Measurements from ENCODE around the gene SNF8. TPM values are rescaled to one million over a fixed set of nuclear protein-coding genes. Genes with fewer than 3 reads are reported as not detected.

SNF8 gene
- total and polyA plus RNA-seq, 9 of the 15 experiments (the other 6 are each of a cell fraction or from before 2014, with no cell fraction given) = 6.9 to 149 (median 117) TPM

- no peak for TF ChIP-seq ARID3A (IDR thresholded peaks at IDR 0.05; ENCODE audit: borderline replicate concordance, low read depth, low read length)
- TF ChIP-seq, protein P1, sequence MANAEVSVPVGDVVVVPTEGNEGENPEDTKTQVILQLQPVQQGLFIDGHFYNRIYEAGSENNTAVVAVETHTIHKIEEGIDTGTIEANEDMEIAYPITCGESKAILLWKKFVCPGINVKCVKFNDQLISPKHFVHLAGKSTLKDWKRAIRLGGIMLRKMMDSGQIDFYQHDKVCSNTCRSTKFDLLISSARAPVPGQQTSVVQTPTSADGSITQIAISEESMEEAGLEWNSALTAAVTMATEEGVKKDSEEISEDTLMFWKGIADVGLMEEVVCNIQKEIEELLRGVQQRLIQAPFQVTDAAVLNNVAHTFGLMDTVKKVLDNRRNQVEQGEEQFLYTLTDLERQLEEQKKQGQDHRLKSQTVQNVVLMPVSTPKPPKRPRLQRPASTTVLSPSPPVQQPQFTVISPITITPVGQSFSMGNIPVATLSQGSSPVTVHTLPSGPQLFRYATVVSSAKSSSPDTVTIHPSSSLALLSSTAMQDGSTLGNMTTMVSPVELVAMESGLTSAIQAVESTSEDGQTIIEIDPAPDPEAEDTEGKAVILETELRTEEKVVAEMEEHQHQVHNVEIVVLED (CRISPR knock-in tag; IDR thresholded peaks at IDR 0.05) = no peak
- no peak for TF ChIP-seq FOXP1 (CRISPR knock-in tag; IDR thresholded peaks at IDR 0.05)
- TF ChIP-seq CBFA2T3 (IDR thresholded peaks at IDR 0.05) = peak; percentile 13; the same call in 1 of the 2 replicates
- 0 out of 2 replicates have a peak, but pooled peaks have one; percentile 11 for TF ChIP-seq MAFG (tag; conservative IDR thresholded peaks at IDR 0.05)
- TF ChIP-seq ZBTB1 (CRISPR knock-in tag; IDR thresholded peaks at IDR 0.05; ENCODE audit: borderline replicate concordance, low read depth) = no peak
- no peak for TF ChIP-seq ZNF408 (CRISPR knock-in tag; IDR thresholded peaks at IDR 0.05; ENCODE audit: low read depth)
- TF ChIP-seq TBL1XR1 (IDR thresholded peaks at IDR 0.05; ENCODE audit: low read length in 2 of 2) = no peak
- no peak for TF ChIP-seq E2F3 (CRISPR knock-in tag; IDR thresholded peaks at IDR 0.05)
- TF ChIP-seq ZNF780A (CRISPR knock-in tag; IDR thresholded peaks at IDR 0.05) = no peak
- peak; percentile 86 for TF ChIP-seq ZNF316 (IDR thresholded peaks at IDR 0.05)
- peak; percentile 69 for TF ChIP-seq C11orf30 (IDR thresholded peaks at IDR 0.05; ENCODE audit: low read depth)
- no peak for TF ChIP-seq SMARCB1 (IDR thresholded peaks at IDR 0.05; ENCODE audit: insufficient read length, low read depth)
- no peak for TF ChIP-seq HEY1 (CRISPR knock-in tag; IDR thresholded peaks at IDR 0.05; ENCODE audit: borderline replicate concordance)
- peak; percentile 75 for TF ChIP-seq MAFF (IDR thresholded peaks at IDR 0.05; ENCODE audit: low read length)
- no peak for TF ChIP-seq FOSL1 (tag; conservative IDR thresholded peaks at IDR 0.05)
- TF ChIP-seq ZNF324 (CRISPR knock-in tag; IDR thresholded peaks at IDR 0.05) = no peak
- TF ChIP-seq ZNF24 (IDR thresholded peaks at IDR 0.05) = no peak
Measured at GRCh38 chr17:48893646-48894508, 50.8 kb downstream of the SNF8 start (continued).
